Thyroid gland (tissue), 4 donors: ENCODE results near the gene CAD. TPM values are rescaled to one million over a fixed set of nuclear protein-coding genes. Genes with fewer than 3 reads are reported as not detected.

Experiments
- DNase-seq, 2 donors: peaks; one replicate each; pipeline ENCODE4 v3.0.0-alpha.2; 2019
- H3K27ac ChIP-seq, 3 donors: fragments of 200-600 bp; sonication (generic); 1 replicate in 2 of 3; 2 replicates in 1 of 3; pipeline ENCODE4 v1.5.1; 2016 to 2019; ENCODE audit warnings: mild to moderate bottlenecking in 1 of 3, moderate library complexity in 1 of 3
- H3K27me3 ChIP-seq: fragments of 200-600 bp; sonication (generic); one replicate; pipeline ENCODE4 v1.5.1; 2019
- H3K36me3 ChIP-seq, 2 donors: fragments of 200-600 bp; sonication (generic); one replicate each; pipeline ENCODE4 v1.5.1; 2016 to 2019
- H3K4me1 ChIP-seq, 2 donors: fragments of 200-600 bp; sonication (generic); one replicate each; pipeline ENCODE4 v1.5.1; 2017 to 2019
- H3K4me3 ChIP-seq, 3 donors: fragments of 200-600 bp; sonication (generic); replicated peaks in 1 of 3; 1 replicate in 2 of 3; 2 replicates in 1 of 3; pipeline ENCODE4 v1.5.1; 2016; ENCODE audit warnings: mild to moderate bottlenecking in 1 of 3
- H3K9me3 ChIP-seq: fragments of 200-600 bp; sonication (generic); one replicate; pipeline ENCODE4 v1.5.1; 2017
- CTCF ChIP-seq, 6 experiments: fragments of 200-600 bp in 3 of 6; fragments of 450-650 bp in 3 of 6; sonication (generic) in 3 of 6; IDR thresholded peaks; one replicate each; pipeline ENCODE4 v1.5.1; 2016 to 2019; ENCODE audit warnings: antibody characterized with exemption in 6 of 6, mild to moderate bottlenecking in 2 of 6, inconsistent platforms in 1 of 6, moderate library complexity in 1 of 6
- POLR2A ChIP-seq, 2 donors: fragments of 450-650 bp; IDR thresholded peaks; one replicate each; pipeline ENCODE4 v1.6.1; 2017; ENCODE audit warnings: antibody characterized with exemption in 2 of 2, mild to moderate bottlenecking in 2 of 2, moderate library complexity in 1 of 2
- whole genome bisulfite sequencing, 2 donors: methylation state at CpG; one replicate each; pipeline ENCODE4 v1.1.5; 2017; 5-methylcytosine and 5-hydroxymethylcytosine counted together
- intact Hi-C: fragments of 100-400 bp; cut with DNase I; formaldehyde crosslinking; loops from one replicate; pipeline ENCODE4 v1.15.1; 2023
- total RNA-seq, 4 donors: library from RNA; depleted of rRNA; stranded (reverse); fragments of >200 nt; gene quantifications; one replicate each; pipeline ENCODE4 v1.2.3, GENCODE V29; 2016

CAD gene
- total RNA-seq, 4 donors from 2014 or later, result 16.5 to 31.9 (median 28.2) TPM

GRCh38 chr2:27205206-27205605, 12.0 kb upstream of the CAD start:
- H3K27me3 ChIP-seq, result no peaks in the 10 kb centered on the region
- peaks cover 0 to 19% of the 10 kb centered on the region in 2 donors for H3K36me3 ChIP-seq
- intact Hi-C loops, result loop anchor here (5.0 to 10.0 kb wide), 2 partner anchors 68 to 240 kb away; partner anchors contain the start of gene PRR30
- TF ChIP-seq CTCF (IDR thresholded peaks at IDR 0.05) (no peak), POLR2A (IDR thresholded peaks at IDR 0.05) (no peak)
- H3K4me1 ChIP-seq, result no peaks in the 10 kb centered on the region
- no peak for DNase-seq
- no peak overlapping the region for H3K27ac ChIP-seq
- no peaks in the 10 kb centered on the region for H3K9me3 ChIP-seq
- H3K4me3 ChIP-seq, result no peak overlapping the region
- WGBS, 2 donors, result 89 to 94% methylated on average over 8 of the region's 8 CpGs

GRCh38 chr2:27206346-27206745, 10.8 kb upstream of the CAD start:
- DNase-seq, result no peak
- Histone ChIP-seq H3K27ac (no peak overlapping the region), H3K4me3 (no peak overlapping the region), H3K27me3 (no peaks in the 10 kb centered on the region), H3K4me1 (peaks cover 4 to 5% of the 10 kb centered on the region in 2 donors), H3K9me3 (no peaks in the 10 kb centered on the region), H3K36me3 (peaks cover 0 to 19% of the 10 kb centered on the region in 2 donors)
- 96 to 98% methylated on average over 6 of the region's 6 CpGs for WGBS, 2 donors
- intact Hi-C loops, result loop anchor here (5.0 to 10.0 kb wide), 2 partner anchors 69 to 242 kb away; partner anchors contain the start of gene PRR30
- TF ChIP-seq CTCF (IDR thresholded peaks at IDR 0.05) (no peak), POLR2A (IDR thresholded peaks at IDR 0.05) (no peak)

DNA sequence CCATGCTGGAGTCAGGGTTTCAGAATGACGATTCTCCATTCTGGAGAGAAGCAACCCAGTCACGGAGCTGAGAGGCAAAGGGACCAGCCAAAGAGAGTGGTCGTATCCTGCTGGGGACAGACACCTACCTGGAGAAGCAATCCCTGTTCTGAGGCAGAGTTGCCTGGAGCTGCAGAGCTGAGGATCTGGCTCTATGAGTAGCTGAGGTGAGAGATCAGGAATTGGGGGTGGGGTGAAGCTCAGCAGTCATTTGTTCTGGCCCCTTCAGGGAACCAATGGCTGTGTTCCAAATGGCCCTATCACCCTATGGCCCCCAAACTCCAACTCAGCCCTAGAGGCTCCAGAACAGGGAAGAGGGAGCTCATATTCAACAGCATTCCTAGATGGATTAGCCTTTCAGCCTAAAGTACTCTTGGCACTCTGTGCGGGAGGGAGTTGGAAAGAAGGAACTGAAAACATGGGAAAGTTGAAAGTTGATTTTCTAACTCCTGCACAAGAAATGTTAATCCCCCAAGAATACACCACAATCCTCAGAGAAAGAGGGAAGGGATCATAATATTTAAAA, 8.6 kb upstream of the CAD start:
- Histone ChIP-seq H3K4me3 (no peak overlapping the region), H3K4me1 (peaks cover 10 to 13% of the 10 kb centered on the region in 2 donors), H3K27me3 (no peaks in the 10 kb centered on the region), H3K27ac (no peak overlapping the region), H3K9me3 (no peaks in the 10 kb centered on the region), H3K36me3 (peaks cover 0 to 15% of the 10 kb centered on the region in 2 donors)
- TF ChIP-seq POLR2A (IDR thresholded peaks at IDR 0.05) (no peak), CTCF (IDR thresholded peaks at IDR 0.05) (no peak)
- WGBS, 2 donors, result 87 to 88% methylated on average over 4 of the region's 4 CpGs
- intact Hi-C loops, result loop anchor here (5.0 to 10.0 kb wide), 2 partner anchors 71 to 244 kb away; partner anchors contain the start of gene PRR30
- DNase-seq, result no peak

DNA sequence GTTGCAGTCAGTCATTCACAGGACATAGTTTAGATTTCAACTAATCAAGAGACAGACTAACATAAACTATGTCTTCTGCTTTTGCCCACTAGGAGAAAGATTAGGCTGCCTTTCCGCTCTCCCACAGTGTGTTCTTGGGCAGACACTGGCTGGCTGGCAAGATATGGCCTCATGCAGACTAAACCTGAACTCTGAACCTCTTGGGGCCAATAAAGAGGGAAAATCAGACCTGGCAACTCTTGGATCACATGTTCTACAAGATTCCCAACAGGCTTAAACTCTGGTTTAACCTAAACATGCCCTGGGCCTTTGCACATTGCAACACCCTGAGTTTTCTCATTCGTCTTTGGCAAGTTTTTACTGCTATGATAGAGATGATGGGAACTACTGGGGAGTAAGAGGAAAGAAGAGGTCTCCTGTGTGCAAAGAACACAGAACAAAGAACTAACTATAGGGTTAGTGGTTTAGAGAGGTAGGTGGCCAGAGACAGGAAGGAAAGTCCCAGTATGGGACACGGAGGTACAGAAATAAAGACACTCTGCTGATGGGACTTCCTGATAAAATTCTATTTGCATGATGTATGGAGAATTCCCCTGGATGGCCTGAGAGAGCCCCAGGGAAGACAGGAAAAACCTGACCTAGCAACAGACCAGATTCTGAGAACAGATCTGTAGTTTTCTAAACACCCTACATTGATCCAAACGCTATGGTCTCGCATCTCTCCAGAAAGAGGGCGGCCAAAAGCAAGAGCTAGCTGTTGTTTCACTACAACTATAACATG, 7.4 kb upstream of the CAD start:
- Histone ChIP-seq H3K9me3 (no peaks in the 10 kb centered on the region), H3K36me3 (peaks cover 0 to 10% of the 10 kb centered on the region in 2 donors), H3K27me3 (no peaks in the 10 kb centered on the region), H3K27ac (no peak overlapping the region), H3K4me3 (no peak overlapping the region), H3K4me1 (peaks cover 10 to 14% of the 10 kb centered on the region in 2 donors)
- intact Hi-C loops, result loop anchor here (5.0 to 10.0 kb wide), 2 partner anchors 73 to 245 kb away; partner anchors contain the start of gene PRR30
- no peak for DNase-seq
- TF ChIP-seq POLR2A (IDR thresholded peaks at IDR 0.05) (no peak), CTCF (IDR thresholded peaks at IDR 0.05) (no peak)
- WGBS, 2 donors, result 86 to 89% methylated on average over 6 of the region's 6 CpGs
